Spleen (tissue), 7 donors: ENCODE results near the gene GOLGA2.

Experiments
- POLR2A ChIP-seq, 3 donors: fragments of 450-650 bp; IDR thresholded peaks; one replicate each; pipeline ENCODE4 v1.5.1; 2017; ENCODE audit warnings: antibody characterized with exemption in 3 of 3, mild to moderate bottlenecking in 1 of 3
- POLR2AphosphoS5 ChIP-seq, 3 donors: sonication (generic); formaldehyde crosslinking; IDR thresholded peaks; one replicate each; pipeline ENCODE4 v1.5.1; 2017; ENCODE audit warnings: antibody characterized with exemption in 3 of 3
- TF ChIP-seq, protein P1 (sequence below), 11 experiments: fragments of 200-600 bp in 7 of 11; fragments of 450-650 bp in 4 of 11; sonication (generic) in 4 of 11; IDR thresholded peaks in 8 of 11; conservative IDR thresholded peaks in 3 of 11; 1 replicate in 7 of 11; 2 replicates in 4 of 11; pipeline versions ENCODE4 v1.4.0 to v1.8.0; 2016 to 2021; ENCODE audit warnings: antibody characterized with exemption in 11 of 11, inconsistent platforms in 4 of 11, mild to moderate bottlenecking in 1 of 11
- donor health status: DM: no; HTN: no; CAD: no; lungs with moderate emphysema.
- donor health status: DM: no; HTN: no; CAD: no.
- donor health status: DM: no; HTN: no; CAD: no.

DNA sequence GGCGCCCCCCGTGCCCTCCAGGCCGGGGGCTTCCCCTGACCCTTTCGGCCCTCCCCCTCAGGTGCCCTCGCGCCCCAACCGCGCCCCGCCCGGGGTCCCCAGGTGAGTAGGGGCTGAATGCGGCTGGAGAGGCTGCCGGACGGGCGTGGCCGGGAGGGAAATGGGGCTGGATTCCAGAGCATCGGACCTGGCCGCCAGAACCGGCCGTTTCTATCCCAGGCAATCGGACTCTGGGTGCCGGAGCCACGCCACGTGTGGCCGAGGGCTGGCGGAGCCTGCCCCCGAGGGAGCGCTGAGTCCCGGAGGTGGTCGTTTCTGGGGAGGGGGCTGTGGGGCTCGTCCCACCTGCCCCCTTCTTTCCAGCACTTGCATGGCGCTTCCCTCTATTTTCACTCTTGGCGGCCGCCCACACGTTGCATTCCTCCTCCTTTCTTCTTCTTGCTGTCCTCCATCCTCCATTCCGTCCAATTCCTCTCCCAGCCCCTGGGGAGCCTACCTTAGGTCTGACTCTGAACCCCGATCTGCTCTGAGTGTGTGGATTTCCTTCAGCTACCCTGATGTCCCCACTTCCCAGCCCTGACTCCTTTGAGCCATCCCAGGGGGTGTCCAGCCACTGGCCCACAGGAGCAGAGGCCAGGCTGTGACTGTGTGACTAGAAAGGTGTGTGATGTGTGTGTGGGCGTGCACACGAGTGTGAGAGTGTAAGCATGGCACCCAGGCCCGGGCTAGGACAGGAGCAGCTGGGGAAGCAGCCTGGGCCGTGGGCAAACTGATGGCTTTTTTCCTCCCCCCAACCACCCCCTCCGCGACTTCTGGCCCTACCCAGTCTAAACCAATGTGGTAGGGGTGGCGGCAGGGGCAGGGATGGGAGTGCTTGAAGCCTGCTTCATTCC, 24.7 kb downstream of the GOLGA2 start:
- TF ChIP-seq, protein P1, sequence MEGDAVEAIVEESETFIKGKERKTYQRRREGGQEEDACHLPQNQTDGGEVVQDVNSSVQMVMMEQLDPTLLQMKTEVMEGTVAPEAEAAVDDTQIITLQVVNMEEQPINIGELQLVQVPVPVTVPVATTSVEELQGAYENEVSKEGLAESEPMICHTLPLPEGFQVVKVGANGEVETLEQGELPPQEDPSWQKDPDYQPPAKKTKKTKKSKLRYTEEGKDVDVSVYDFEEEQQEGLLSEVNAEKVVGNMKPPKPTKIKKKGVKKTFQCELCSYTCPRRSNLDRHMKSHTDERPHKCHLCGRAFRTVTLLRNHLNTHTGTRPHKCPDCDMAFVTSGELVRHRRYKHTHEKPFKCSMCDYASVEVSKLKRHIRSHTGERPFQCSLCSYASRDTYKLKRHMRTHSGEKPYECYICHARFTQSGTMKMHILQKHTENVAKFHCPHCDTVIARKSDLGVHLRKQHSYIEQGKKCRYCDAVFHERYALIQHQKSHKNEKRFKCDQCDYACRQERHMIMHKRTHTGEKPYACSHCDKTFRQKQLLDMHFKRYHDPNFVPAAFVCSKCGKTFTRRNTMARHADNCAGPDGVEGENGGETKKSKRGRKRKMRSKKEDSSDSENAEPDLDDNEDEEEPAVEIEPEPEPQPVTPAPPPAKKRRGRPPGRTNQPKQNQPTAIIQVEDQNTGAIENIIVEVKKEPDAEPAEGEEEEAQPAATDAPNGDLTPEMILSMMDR (IDR thresholded peaks at IDR 0.05 in 8 of 11, conservative IDR thresholded peaks at IDR 0.05 in 3 of 11), result no peak
- TF ChIP-seq POLR2A (IDR thresholded peaks at IDR 0.05) (no peak), POLR2AphosphoS5 (IDR thresholded peaks at IDR 0.05) (no peak)
